Smooth muscle cell of bladder (primary cell): ENCODE data around the gene CTSV. TPM values are rescaled to one million over a fixed set of nuclear protein-coding genes. Genes with fewer than 3 reads are reported as not detected.

Source experiments
- total RNA-seq: library from RNA; depleted of rRNA; stranded (reverse); fragments of >200 nt; gene quantifications from 2 replicates; pipeline ENCODE4 v1.2.3, GENCODE V29; 2014

Gene CTSV
- 0.28 and 0.37 TPM in 2 replicates for total RNA-seq

GRCh38 chr9:97038611-97039513 is at the start of gene CTSV:
CTSV (minus strand) TSS chr9:97039142; CDS start chr9:97038043, 1,099 bp downstream.

Other genes with a start within 250 kb of the CTSV start
- 1.8 and 2.4 TPM in 2 replicates for gene ZNF782, start 184.6 kb downstream of the CTSV start, total RNA-seq
- not detected in 2 replicates for gene NUTM2G, start 110.3 kb downstream of the CTSV start, total RNA-seq